ENCODE results near the gene SV2B. TPM values are rescaled to one million over a fixed set of nuclear protein-coding genes. Genes with fewer than 3 reads are reported as not detected.

SV2B gene
- total and polyA plus RNA-seq, 8 donors = 0.53 to 11.3 (median 5.2) TPM

GRCh38 chr15:91100814-91101607 lies 954 bp downstream of the SV2B start:
- H3K4me1 ChIP-seq = no peaks in the 10 kb centered on the region
- no peak for TF ChIP-seq CTCF (IDR thresholded peaks at IDR 0.05)
- H3K27ac ChIP-seq = peak overlapping the region; percentile 19 to 59 (median 44)
- peak overlapping the region; percentile 31 to 56 (median 44) for H3K4me3 ChIP-seq
- DNase-seq (no peak), ATAC-seq (peak in 3 of 4 donors; percentile 29 to 49 (median 39)), FAIRE-seq (no peak)
- peaks cover 0 to 7% (median 2%) of the 10 kb centered on the region in 4 donors for H3K27me3 ChIP-seq
- WGBS, 2 donors = 2 to 3% methylated on average over 18 of the region's 18 CpGs
- intact Hi-C loops (cut with DNase I) = no loop called here
- no peaks in the 10 kb centered on the region for H3K36me3 ChIP-seq
- no peaks in the 10 kb centered on the region for H3K9me3 ChIP-seq

GRCh38 chr15:91101608-91101920 lies 1.5 kb downstream of the SV2B start:
- intact Hi-C loops (cut with DNase I) = no loop called here
- no peak for TF ChIP-seq CTCF (IDR thresholded peaks at IDR 0.05)
- ATAC-seq = no peak
- H3K4me1 ChIP-seq = no peaks in the 10 kb centered on the region
- no peak for FAIRE-seq
- no peak overlapping the region for H3K27ac ChIP-seq
- no peak overlapping the region for H3K4me3 ChIP-seq
- no peak for DNase-seq
- no peaks in the 10 kb centered on the region for H3K9me3 ChIP-seq
- WGBS, 2 donors = 39 to 40% methylated on average over 5 of the region's 5 CpGs
- H3K27me3 ChIP-seq = peaks cover 0 to 7% (median 2%) of the 10 kb centered on the region in 4 donors
- H3K36me3 ChIP-seq = no peaks in the 10 kb centered on the region

GRCh38 chr15:91102546-91103330 lies 2.7 kb downstream of the SV2B start:
- no peak for TF ChIP-seq CTCF (IDR thresholded peaks at IDR 0.05)
- Histone ChIP-seq H3K9me3 (no peaks in the 10 kb centered on the region), H3K27me3 (peaks cover 0 to 7% (median 2%) of the 10 kb centered on the region in 4 donors), H3K27ac (peak overlapping the region in 1 of 4 donors; percentile 10), H3K36me3 (no peaks in the 10 kb centered on the region), H3K4me3 (no peak overlapping the region), H3K4me1 (no peaks in the 10 kb centered on the region)
- intact Hi-C loops (cut with DNase I) = no loop called here
- ATAC-seq (no peak), FAIRE-seq (no peak), DNase-seq (no peak)
- WGBS, 2 donors = 37 to 45% methylated on average over 6 of the region's 6 CpGs

GRCh38 chr15:91104111-91104510 lies 4.1 kb downstream of the SV2B start:
- FAIRE-seq (no peak), DNase-seq (no peak), ATAC-seq (no peak)
- Histone ChIP-seq H3K4me1 (no peaks in the 10 kb centered on the region), H3K9me3 (no peaks in the 10 kb centered on the region), H3K27me3 (peaks cover 0 to 7% (median 2%) of the 10 kb centered on the region in 4 donors), H3K27ac (peak overlapping the region in 1 of 4 donors; percentile 23), H3K36me3 (no peaks in the 10 kb centered on the region), H3K4me3 (no peak overlapping the region)
- TF ChIP-seq CTCF (IDR thresholded peaks at IDR 0.05) = no peak
- intact Hi-C loops (cut with DNase I) = no loop called here
- WGBS, 2 donors = 79 to 86% methylated on average over 1 of the region's 1 CpG
